Mesothelial cell of epicardium (in vitro differentiated cells): ENCODE results near the gene SMCP. TPM values are rescaled to one million over a fixed set of nuclear protein-coding genes. Genes with fewer than 3 reads are reported as not detected.

ENCODE experiments used
- DNase-seq, 2 experiments: peaks; one replicate each; pipeline ENCODE4 v3.0.0; 2021; ENCODE audit warnings: low spot score in 2 of 2; ENCODE audit not compliant: unreplicated experiment in 2 of 2
- H3K27ac Mint-ChIP-seq: 2 replicates; pipeline ENCODE4 v1.8.0; 2021; ENCODE audit warnings: mixed read lengths
- H3K27me3 Mint-ChIP-seq: 2 replicates; pipeline ENCODE4 v1.8.0; 2021; ENCODE audit warnings: low read depth, mixed read lengths
- H3K36me3 Mint-ChIP-seq: 2 replicates; pipeline ENCODE4 v1.8.0; 2021; ENCODE audit warnings: mixed read lengths
- H3K4me1 Mint-ChIP-seq: 2 replicates; pipeline ENCODE4 v1.8.0; 2021; ENCODE audit warnings: mixed read lengths
- H3K4me3 Mint-ChIP-seq: 2 replicates; pipeline ENCODE4 v1.8.0; 2021; ENCODE audit warnings: mild to moderate bottlenecking, moderate library complexity, mixed read lengths
- H3K9me3 Mint-ChIP-seq: 2 replicates; pipeline ENCODE4 v1.8.0; 2021; ENCODE audit warnings: mixed read lengths
- total RNA-seq: library from RNA; stranded (reverse); gene quantifications from 3 replicates; pipeline ENCODE4 v1.2.1, GENCODE V29; 2021
- TF ChIP-seq, protein P1 (sequence below): fragments of 200-600 bp; sonication (generic); IDR thresholded peaks from one replicate; pipeline ENCODE4 v1.5.0; 2021; ENCODE audit warnings: antibody characterized with exemption; ENCODE audit not compliant: unreplicated experiment

SMCP gene
- total RNA-seq, 1 donor from 2014 or later, result not detected

DNA sequence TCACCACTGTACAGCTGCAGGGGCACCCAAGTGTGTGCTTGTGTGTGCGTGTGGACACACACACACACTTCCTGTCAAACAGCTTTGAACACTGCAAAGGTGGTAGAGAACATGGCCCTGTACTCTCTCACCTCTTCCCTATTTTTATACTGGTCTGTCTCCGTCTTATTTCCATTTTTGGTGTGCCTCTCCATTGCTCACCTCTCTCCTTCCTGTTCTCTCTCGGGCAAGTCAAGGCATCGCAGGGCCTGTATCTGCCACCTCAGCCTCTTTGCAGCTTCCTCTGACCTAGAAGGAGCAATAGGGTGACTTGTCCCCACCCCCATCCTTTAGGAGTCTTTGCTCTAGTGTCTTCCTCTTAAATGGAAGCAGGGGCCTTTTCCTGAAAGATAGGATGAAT, 2.2 kb downstream of the SMCP start:
- no peaks in the 10 kb centered on the region for H3K36me3 Mint-ChIP-seq
- no peak overlapping the region for H3K4me3 Mint-ChIP-seq
- TF ChIP-seq, protein P1, sequence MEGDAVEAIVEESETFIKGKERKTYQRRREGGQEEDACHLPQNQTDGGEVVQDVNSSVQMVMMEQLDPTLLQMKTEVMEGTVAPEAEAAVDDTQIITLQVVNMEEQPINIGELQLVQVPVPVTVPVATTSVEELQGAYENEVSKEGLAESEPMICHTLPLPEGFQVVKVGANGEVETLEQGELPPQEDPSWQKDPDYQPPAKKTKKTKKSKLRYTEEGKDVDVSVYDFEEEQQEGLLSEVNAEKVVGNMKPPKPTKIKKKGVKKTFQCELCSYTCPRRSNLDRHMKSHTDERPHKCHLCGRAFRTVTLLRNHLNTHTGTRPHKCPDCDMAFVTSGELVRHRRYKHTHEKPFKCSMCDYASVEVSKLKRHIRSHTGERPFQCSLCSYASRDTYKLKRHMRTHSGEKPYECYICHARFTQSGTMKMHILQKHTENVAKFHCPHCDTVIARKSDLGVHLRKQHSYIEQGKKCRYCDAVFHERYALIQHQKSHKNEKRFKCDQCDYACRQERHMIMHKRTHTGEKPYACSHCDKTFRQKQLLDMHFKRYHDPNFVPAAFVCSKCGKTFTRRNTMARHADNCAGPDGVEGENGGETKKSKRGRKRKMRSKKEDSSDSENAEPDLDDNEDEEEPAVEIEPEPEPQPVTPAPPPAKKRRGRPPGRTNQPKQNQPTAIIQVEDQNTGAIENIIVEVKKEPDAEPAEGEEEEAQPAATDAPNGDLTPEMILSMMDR, result no peak
- no peak for DNase-seq
- H3K4me1 Mint-ChIP-seq, result no peaks in the 10 kb centered on the region
- H3K27me3 Mint-ChIP-seq, result no peaks in the 10 kb centered on the region
- H3K27ac Mint-ChIP-seq, result no peak overlapping the region
- H3K9me3 Mint-ChIP-seq, result peaks cover 50% of the 10 kb centered on the region

DNA sequence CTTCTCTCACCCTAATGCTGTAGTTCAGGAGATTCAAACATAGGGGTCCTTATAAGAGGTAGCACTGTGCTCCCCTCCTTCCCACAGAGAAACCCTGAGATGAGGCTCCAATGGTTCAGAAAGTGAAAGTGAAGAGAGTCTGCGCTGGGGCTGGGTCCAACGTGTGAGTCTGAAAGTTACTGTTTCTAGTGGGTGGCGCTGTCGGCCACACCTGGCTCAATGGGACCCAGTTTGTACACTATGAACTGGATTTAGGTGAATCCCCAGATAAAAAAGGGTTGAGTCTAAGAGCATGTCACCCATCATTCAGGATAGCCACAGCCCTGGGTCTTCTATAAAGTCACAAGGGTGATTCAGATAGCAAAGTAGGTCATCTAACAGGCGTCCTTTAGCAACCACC, 2.8 kb downstream of the SMCP start:
- H3K9me3 Mint-ChIP-seq, result peaks cover 56% of the 10 kb centered on the region
- no peak overlapping the region for H3K4me3 Mint-ChIP-seq
- H3K4me1 Mint-ChIP-seq, result no peaks in the 10 kb centered on the region
- no peak overlapping the region for H3K27ac Mint-ChIP-seq
- H3K36me3 Mint-ChIP-seq, result no peaks in the 10 kb centered on the region
- no peak for DNase-seq
- H3K27me3 Mint-ChIP-seq, result no peaks in the 10 kb centered on the region
- TF ChIP-seq, protein P1, result no peak

DNA sequence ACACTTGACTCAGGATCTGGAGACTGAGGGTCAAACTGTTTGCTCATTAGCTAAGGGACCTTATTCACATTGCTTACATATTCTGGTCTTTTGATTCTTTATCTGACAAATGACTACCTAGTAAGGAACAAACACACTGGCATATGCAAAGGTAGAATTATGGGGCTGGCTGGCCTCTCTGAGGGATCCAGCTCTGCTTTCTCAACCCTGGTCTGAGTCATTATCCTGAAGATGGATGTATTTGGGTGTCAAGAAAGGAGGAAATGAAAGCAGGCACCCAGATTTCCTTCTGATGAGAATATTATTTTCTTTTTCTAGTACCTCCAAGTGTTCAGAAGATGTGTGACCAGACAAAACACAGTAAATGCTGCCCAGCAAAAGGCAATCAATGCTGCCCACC, 6.0 kb downstream of the SMCP start:
- peaks cover 57% of the 10 kb centered on the region for H3K9me3 Mint-ChIP-seq
- H3K4me3 Mint-ChIP-seq, result no peak overlapping the region
- TF ChIP-seq, protein P1, result no peak
- H3K27ac Mint-ChIP-seq, result no peak overlapping the region
- no peaks in the 10 kb centered on the region for H3K36me3 Mint-ChIP-seq
- no peaks in the 10 kb centered on the region for H3K4me1 Mint-ChIP-seq
- no peak for DNase-seq
- H3K27me3 Mint-ChIP-seq, result no peaks in the 10 kb centered on the region

DNA sequence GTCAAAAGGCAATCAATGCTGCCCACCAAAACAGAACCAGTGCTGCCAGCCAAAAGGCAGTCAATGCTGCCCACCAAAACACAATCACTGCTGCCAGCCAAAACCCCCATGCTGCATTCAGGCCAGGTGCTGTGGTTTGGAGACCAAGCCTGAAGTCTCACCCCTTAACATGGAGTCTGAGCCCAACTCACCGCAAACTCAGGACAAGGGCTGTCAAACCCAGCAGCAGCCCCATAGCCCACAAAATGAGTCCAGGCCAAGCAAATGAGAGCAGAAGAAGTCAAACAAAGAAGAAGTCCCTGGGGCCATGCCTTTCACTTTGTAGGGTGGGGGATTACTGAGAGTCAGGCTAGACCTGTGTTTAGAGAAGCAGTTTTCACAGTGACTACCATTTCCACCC, 6.4 kb downstream of the SMCP start:
- TF ChIP-seq, protein P1, result no peak
- DNase-seq, result no peak
- no peaks in the 10 kb centered on the region for H3K27me3 Mint-ChIP-seq
- no peaks in the 10 kb centered on the region for H3K36me3 Mint-ChIP-seq
- peaks cover 58% of the 10 kb centered on the region for H3K9me3 Mint-ChIP-seq
- no peak overlapping the region for H3K4me3 Mint-ChIP-seq
- H3K4me1 Mint-ChIP-seq, result no peaks in the 10 kb centered on the region
- no peak overlapping the region for H3K27ac Mint-ChIP-seq

DNA sequence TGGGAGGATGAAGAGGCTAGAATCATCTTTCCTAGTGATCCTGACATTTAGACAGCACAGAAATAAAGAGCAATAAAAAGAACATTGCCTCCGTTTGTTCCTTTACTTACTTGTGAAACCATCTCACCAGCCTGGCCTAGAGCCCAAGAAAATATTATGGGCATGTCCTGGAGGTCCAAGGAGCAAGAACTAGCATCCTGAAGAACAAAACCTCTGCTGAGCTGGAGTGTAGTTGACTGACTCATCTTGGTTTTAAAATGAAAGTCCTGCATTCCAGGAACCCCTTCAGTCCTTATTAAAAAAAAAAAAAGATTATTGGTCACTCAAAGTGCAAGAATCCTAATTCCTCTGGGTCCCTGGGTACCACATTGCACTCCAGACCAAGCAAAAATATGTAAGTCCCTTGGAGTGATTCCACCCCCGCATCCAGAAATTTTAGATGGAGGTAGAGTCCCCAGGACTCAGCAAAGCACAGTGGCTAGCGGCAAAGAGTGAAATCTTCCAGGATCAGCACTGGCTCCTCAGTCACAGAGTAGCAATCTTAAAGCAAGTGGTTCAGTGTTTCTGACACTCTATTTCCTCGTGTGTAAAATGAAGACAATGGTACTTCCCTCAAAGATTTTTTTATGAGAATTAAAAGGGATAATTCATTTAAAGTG, 7.0 kb downstream of the SMCP start:
- no peaks in the 10 kb centered on the region for H3K4me1 Mint-ChIP-seq
- no peak overlapping the region for H3K4me3 Mint-ChIP-seq
- H3K36me3 Mint-ChIP-seq, result no peaks in the 10 kb centered on the region
- TF ChIP-seq, protein P1, result no peak
- no peak overlapping the region for H3K27ac Mint-ChIP-seq
- peaks cover 58% of the 10 kb centered on the region for H3K9me3 Mint-ChIP-seq
- H3K27me3 Mint-ChIP-seq, result no peaks in the 10 kb centered on the region
- DNase-seq, result no peak

DNA sequence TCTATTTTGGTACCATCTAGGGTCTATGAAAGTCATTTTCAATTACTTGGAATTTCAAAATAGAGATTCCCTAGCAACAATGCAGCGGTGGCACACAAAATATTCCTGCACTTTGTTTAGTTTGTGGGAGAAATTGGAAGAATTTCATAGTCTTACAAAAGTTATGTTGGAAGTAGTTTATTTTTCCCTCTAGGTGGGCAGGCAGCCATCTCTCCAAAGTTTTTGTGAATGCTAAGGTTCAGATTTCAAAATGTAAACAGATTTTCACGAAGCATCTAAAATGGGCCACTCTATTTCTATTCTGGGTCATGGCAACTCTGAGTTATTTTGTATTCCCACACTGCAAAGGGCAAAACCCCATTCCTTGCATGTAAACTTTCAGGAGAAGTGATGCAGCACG, 8.0 kb downstream of the SMCP start:
- Mint-ChIP-seq H3K4me1 (no peaks in the 10 kb centered on the region), H3K27ac (no peak overlapping the region), H3K36me3 (no peaks in the 10 kb centered on the region), H3K9me3 (peaks cover 62% of the 10 kb centered on the region), H3K27me3 (no peaks in the 10 kb centered on the region), H3K4me3 (no peak overlapping the region)
- DNase-seq, result no peak
- TF ChIP-seq, protein P1, result no peak
